GM18951 (cell line): ENCODE data around the gene WDR45B.
"Not testable (repeated sequence)": the region's sequence is repeated elsewhere in the genome, so short reads cannot be mapped to it uniquely, and the experiment has no call there.

Experiments
- POLR2A ChIP-seq: IDR thresholded peaks from 4 replicates; pipeline ENCODE4 v1.6.1; 2011; ENCODE audit warnings: mild to moderate bottlenecking; ENCODE audit not compliant: insufficient read length, insufficient read depth; ENCODE audit errors: extremely low read depth
- in situ Hi-C: fragments of 300-500 bp; cut with MboI; formaldehyde crosslinking; loops from one replicate; pipeline ENCODE4 v1.12.0; 2022; ENCODE audit warnings: low sequenced_read_pairs, mixed read lengths, inconsistent platforms; ENCODE audit not compliant: unreplicated experiment

The WDR45B gene

DNA sequence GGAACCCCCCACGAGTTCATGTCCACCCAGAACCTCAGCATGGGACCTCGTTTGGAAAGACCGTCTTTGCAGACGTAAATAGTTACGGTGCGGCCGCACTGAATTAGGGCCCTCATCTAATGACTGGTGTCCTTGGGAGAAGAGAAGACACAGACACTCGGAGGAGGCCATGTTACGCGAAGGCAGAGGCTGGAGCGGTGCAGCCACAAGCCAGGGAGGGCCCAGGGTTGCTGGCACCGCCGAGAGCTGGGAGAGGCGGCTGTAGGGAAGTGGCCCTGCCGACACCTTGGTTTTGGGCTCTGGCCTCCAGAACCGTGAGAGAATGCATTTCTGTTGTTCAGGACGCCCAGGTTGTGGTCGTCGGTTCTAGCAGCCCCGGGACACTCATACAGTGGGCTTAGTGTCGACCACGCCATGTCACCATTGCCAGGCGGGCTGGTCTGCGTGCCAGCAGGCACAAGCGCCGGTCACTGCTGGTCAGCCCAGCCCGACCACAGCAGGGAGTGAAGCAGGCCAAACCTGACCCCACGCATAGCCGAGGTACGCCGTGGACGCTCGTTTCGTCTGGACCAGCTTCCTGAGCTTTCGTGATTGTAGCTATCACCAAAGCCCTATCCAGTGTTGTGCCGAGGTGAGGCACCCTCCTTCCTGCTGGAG lies 10.7 kb upstream of the WDR45B start:
- in situ Hi-C loops, result no loop called here
- no peak for TF ChIP-seq POLR2A

DNA sequence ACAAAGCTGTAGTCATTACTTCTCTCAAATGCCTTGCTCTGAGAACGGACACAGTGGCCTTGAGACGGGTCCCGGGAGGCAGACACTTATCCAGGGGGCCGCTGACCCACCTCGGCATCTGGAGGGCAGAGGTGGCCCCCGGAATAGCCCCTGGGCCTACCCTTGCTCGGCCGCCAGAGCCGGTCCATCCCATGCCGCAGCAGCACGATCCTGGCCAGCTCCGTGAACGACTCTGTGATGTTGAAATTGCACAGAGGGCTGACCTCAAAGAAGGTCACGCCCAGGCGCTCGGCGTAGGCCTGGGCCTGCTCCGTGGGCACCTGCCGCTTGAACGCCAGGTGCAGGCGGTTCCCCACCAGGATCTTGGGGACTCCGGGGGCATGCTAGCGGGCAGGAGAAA lies 10.1 kb upstream of the WDR45B start:
- in situ Hi-C loops, result no loop called here
- TF ChIP-seq POLR2A, result no peak

DNA sequence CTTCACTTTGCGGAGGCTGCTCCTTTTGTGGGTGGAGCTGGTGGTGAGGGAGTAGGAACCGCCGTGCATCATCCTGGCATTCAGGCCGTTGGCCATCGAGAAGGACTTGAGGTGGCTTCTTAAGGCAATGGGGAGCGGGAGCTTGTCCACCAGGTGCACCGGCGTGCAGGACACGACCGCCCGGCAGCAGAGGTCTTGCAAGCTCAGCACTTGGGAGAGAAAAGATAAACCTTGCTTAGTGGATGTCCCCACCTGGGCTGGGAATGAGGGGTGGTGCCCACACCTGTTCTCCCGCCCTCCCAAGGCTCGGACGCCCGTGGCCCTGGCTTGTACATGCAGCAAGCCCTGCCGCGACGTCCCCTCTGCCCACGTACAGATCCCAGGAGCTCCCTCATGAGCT lies 9.7 kb upstream of the WDR45B start:
- in situ Hi-C loops, result no loop called here
- no peak for TF ChIP-seq POLR2A

GRCh38 chr17:82656266-82656665 lies 8.0 kb upstream of the WDR45B start:
- in situ Hi-C loops, result no loop called here
- no peak for TF ChIP-seq POLR2A

DNA sequence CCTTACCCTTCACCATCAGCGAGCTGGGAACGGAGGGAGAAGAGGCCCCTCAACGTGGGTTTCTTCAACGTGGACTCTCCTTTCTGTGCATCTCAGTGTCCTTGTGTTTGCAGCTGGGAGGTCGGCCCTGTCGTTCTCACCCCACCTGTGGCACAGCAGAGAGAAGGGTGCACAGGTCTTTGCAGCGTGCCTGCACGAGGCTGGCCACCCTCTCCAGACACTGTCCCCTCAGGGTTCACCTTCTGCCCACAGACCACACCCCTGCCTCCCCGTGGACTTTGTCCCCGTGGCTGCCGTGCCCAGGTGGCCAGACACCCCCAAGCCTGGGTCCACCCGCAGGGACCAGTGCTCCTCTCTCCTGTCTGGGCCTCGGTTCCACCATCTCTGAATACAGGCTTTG lies 7.3 kb upstream of the WDR45B start:
- TF ChIP-seq POLR2A, result no peak
- in situ Hi-C loops, result no loop called here

DNA sequence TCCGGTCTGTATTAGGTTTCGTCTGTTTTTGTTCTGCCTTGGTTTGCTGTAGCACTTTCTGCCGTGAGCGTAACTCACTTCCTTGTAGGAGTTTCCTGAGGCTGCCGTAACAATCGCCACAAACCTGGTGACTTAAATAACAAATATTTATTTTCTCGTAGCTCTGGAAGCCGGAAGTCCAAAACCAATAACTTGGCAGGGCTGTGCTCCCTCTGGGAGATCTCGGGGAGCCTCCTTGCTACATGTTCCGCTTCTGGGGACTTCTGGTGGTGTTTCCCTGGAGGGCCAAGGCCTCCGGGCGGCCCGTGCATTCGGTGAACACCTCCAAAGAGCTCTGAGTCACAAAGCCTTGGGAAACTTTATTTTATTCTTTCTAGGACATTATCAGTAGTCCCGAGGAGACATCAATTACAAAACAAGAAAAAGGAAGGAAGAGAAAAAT lies 6.8 kb upstream of the WDR45B start:
- in situ Hi-C loops, result no loop called here
- no peak for TF ChIP-seq POLR2A

DNA sequence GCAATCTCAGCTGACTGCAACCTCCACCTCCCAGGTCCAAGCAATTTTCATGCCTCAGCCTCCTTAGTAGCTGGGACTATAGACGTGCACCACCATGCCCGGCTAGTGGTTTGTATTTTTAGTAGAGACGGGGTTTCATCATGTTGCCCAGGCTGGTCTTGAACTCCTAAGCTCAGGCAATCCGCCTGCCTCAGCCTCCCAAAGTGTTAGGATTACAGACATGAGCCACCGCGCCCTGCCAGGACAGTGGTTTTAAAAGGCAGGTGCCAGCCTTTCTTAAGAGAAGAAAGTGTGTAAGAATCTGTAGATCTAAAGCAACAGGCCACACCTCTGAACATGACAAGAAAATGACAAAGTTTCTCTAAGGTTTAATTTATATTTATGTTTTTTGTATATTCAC lies 6.4 kb upstream of the WDR45B start:
- in situ Hi-C loops, result not testable (repeated sequence)

GRCh38 chr17:82653651-82654528 lies 5.6 kb upstream of the WDR45B start:
- in situ Hi-C loops, result no loop called here
- no peak for TF ChIP-seq POLR2A

- in situ Hi-C loops, result no loop called here
- TF ChIP-seq POLR2A, result no peak
Measured at GRCh38 chr17:82650723-82651122, 2.5 kb upstream of the WDR45B start.

- in situ Hi-C loops, result no loop called here
- no peak for TF ChIP-seq POLR2A
Measured at GRCh38 chr17:82649501-82650261, 1.4 kb upstream of the WDR45B start.

- TF ChIP-seq POLR2A, result no peak
- in situ Hi-C loops, result no loop called here
Measured at GRCh38 chr17:82648742-82649331, 593 bp upstream of the WDR45B start.

GRCh38 chr17:82647593-82648164 lies 565 bp downstream of the WDR45B start:
- TF ChIP-seq POLR2A, result no peak
- in situ Hi-C loops, result no loop called here

DNA sequence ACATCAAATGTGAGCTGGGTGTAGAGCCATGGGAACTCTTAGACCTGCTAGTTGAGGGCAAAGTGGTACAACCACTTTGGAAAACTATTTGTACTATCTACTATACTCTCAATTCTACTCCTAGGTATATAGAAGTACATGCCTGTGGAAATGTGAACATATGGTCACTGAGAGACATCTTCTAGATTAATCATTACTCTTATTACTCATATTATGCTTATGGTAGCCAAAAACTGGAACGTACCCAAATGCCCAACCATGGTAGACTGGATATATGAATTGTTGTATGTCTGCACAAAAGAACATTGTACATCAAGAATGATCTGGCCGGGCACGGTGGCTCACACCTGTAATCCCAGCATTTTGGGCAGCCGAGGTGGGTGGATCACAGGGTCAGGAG lies 2.7 kb downstream of the WDR45B start:
- in situ Hi-C loops, result no loop called here
- no peak for TF ChIP-seq POLR2A
